ENCODE data around the gene SINHCAF. TPM values are rescaled to one million over a fixed set of nuclear protein-coding genes. Genes with fewer than 3 reads are reported as not detected.

The SINHCAF gene
- total RNA-seq, 4 donors from 2014 or later, result 1.5 to 8.6 (median 2.8) TPM

GRCh38 chr12:31312431-31312830 lies 13.5 kb downstream of the SINHCAF start:
- Histone ChIP-seq H3K4me1 (no peaks in the 10 kb centered on the region), H3K27ac (no peak overlapping the region), H3K4me3 (no peak overlapping the region), H3K27me3 (no peaks in the 10 kb centered on the region), H3K9me3 (no peaks in the 10 kb centered on the region), H3K36me3 (no peaks in the 10 kb centered on the region)
- TF ChIP-seq POLR2A (IDR thresholded peaks at IDR 0.05) (no peak), CTCF (IDR thresholded peaks at IDR 0.05 in 4 of 5, conservative IDR thresholded peaks at IDR 0.05 in 1 of 5) (no peak)
- ATAC-seq, result no peak
- intact Hi-C loops (cut with DNase I; ENCODE audit: low total_unique reads), result no loop called here
- in situ Hi-C loops (cut with MboI; ENCODE audit: low sequenced_read_pairs in 4 of 4), result loop anchor here in 1 of 4 donors (25.0 kb wide), 1 partner anchor 100 kb away; no protein-coding TSS in a partner anchor
- DNase-seq, result no peak

- H3K4me1 ChIP-seq, result no peaks in the 10 kb centered on the region
- DNase-seq (no peak), ATAC-seq (no peak)
- no peak overlapping the region for H3K27ac ChIP-seq
- H3K9me3 ChIP-seq, result no peaks in the 10 kb centered on the region
- no peaks in the 10 kb centered on the region for H3K36me3 ChIP-seq
- no peak overlapping the region for H3K4me3 ChIP-seq
- in situ Hi-C loops (cut with MboI; ENCODE audit: low sequenced_read_pairs in 4 of 4) (loop anchor here in 1 of 4 donors (25.0 kb wide), 1 partner anchor 99 kb away; no protein-coding TSS in a partner anchor), intact Hi-C loops (cut with DNase I; ENCODE audit: low total_unique reads) (no loop called here)
- H3K27me3 ChIP-seq, result no peaks in the 10 kb centered on the region
- no peak for TF ChIP-seq POLR2A (IDR thresholded peaks at IDR 0.05)
These were observed 14.2 kb downstream of the SINHCAF start for GRCh38 chr12:31311634-31312258.

- DNase-seq (no peak), ATAC-seq (no peak)
- Histone ChIP-seq H3K27ac (no peak overlapping the region), H3K4me1 (no peaks in the 10 kb centered on the region), H3K9me3 (no peaks in the 10 kb centered on the region), H3K36me3 (no peaks in the 10 kb centered on the region), H3K4me3 (no peak overlapping the region), H3K27me3 (no peaks in the 10 kb centered on the region)
- TF ChIP-seq CTCF (IDR thresholded peaks at IDR 0.05 in 4 of 5, conservative IDR thresholded peaks at IDR 0.05 in 1 of 5), result no peak
- TF ChIP-seq POLR2A (IDR thresholded peaks at IDR 0.05), result no peak
- in situ Hi-C loops (cut with MboI; ENCODE audit: low sequenced_read_pairs in 4 of 4) (loop anchor here in 1 of 4 donors (25.0 kb wide), 1 partner anchor 98 kb away; no protein-coding TSS in a partner anchor), intact Hi-C loops (cut with DNase I; ENCODE audit: low total_unique reads) (no loop called here)
These were observed 15.5 kb downstream of the SINHCAF start for GRCh38 chr12:31310488-31310887.

- ATAC-seq (no peak), DNase-seq (no peak)
- Histone ChIP-seq H3K27ac (no peak overlapping the region), H3K4me1 (no peaks in the 10 kb centered on the region), H3K9me3 (no peaks in the 10 kb centered on the region), H3K4me3 (no peak overlapping the region), H3K36me3 (no peaks in the 10 kb centered on the region), H3K27me3 (no peaks in the 10 kb centered on the region)
- intact Hi-C loops (cut with DNase I; ENCODE audit: low total_unique reads), result no loop called here
- TF ChIP-seq CTCF (IDR thresholded peaks at IDR 0.05 in 4 of 5, conservative IDR thresholded peaks at IDR 0.05 in 1 of 5) (no peak), POLR2A (IDR thresholded peaks at IDR 0.05) (no peak)
- in situ Hi-C loops (cut with MboI; ENCODE audit: low sequenced_read_pairs in 4 of 4), result loop anchor here in 1 of 4 donors (25.0 kb wide), 1 partner anchor 97 kb away; no protein-coding TSS in a partner anchor
These were observed 16.7 kb downstream of the SINHCAF start for GRCh38 chr12:31309279-31309678.

GRCh38 chr12:31308116-31308515 lies 17.8 kb downstream of the SINHCAF start:
- Histone ChIP-seq H3K4me1 (no peaks in the 10 kb centered on the region), H3K27me3 (no peaks in the 10 kb centered on the region), H3K9me3 (no peaks in the 10 kb centered on the region), H3K4me3 (no peak overlapping the region), H3K27ac (no peak overlapping the region), H3K36me3 (no peaks in the 10 kb centered on the region)
- DNase-seq (no peak), ATAC-seq (no peak)
- TF ChIP-seq CTCF (IDR thresholded peaks at IDR 0.05 in 4 of 5, conservative IDR thresholded peaks at IDR 0.05 in 1 of 5), result no peak
- TF ChIP-seq POLR2A (IDR thresholded peaks at IDR 0.05), result no peak
- intact Hi-C loops (cut with DNase I; ENCODE audit: low total_unique reads), result no loop called here
- in situ Hi-C loops (cut with MboI; ENCODE audit: low sequenced_read_pairs in 4 of 4), result loop anchor here in 1 of 4 donors (25.0 kb wide), 1 partner anchor 96 kb away; no protein-coding TSS in a partner anchor

All from gastrocnemius medialis (tissue), 4 donors.